Measurements from ENCODE around the gene BAZ2B. TPM values are rescaled to one million over a fixed set of nuclear protein-coding genes. Genes with fewer than 3 reads are reported as not detected.
"Not testable (repeated sequence)": the region's sequence is repeated elsewhere in the genome, so short reads cannot be mapped to it uniquely, and the experiment has no call there.

Gene BAZ2B
- polyA plus RNA-seq, 4 donors, result 56.8 to 87.7 (median 84.1) TPM

DNA sequence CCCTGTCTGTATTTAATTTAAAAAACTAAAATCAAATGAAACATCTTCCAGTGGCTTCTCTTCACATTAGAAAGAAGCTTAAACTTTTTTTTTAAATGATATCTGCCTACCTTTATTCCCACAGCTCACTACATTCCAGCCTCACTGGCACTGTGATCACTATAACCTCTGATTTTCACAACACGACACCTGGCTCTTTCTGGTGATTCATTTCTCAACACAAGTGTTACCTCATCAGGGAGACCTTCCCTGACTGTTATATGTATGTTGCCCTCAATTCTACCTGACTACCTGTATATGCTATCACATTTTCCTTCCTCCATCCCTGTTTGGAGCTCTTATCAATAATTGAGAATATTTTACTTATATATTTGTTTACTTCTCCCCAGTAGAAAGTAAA is 76.6 kb downstream of the BAZ2B start:
- no peak for DNase-seq (ENCODE audit: low read depth in 4 of 4, low spot score in 2 of 4)

DNA sequence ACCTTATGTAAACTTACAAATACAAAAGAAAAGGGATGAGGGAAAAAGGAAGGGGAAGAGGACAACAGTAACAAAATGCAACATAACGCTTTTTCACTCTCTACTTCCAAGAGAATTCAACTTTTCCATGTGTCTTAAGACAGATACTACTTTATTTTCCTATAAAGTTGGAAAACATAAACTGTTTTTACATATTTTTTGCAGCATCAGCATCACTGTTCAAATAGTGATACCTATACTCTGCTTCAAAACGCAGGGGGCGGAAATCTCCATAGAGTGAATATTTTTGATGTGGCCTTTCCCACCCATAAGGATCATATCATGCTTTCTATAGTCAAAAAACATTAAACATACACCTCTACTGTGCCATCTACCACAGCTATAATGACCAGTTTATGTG is 77.5 kb downstream of the BAZ2B start:
- DNase-seq (ENCODE audit: low read depth in 4 of 4, low spot score in 2 of 4), result no peak

DNA sequence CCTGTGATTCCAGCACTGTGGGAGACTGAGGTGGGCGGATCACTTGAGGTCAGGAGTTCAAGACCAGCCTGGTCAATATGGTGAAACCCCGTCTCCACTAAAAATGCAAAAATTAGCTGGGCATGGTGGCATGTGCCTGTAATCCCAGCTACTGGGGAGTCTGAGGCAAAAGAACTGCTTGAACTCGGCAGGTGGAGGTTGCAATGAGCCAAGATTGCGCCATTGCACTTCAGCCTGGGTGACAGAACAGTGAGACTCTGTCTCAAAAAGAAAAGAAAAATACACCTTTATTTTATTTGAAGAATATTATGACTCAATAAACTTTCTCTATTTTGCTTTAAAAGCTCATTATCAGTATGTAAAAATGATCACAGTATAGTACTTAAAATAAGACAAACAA is 81.1 kb downstream of the BAZ2B start:
- DNase-seq (ENCODE audit: low read depth in 4 of 4, low spot score in 2 of 4), result not testable (repeated sequence)

DNA sequence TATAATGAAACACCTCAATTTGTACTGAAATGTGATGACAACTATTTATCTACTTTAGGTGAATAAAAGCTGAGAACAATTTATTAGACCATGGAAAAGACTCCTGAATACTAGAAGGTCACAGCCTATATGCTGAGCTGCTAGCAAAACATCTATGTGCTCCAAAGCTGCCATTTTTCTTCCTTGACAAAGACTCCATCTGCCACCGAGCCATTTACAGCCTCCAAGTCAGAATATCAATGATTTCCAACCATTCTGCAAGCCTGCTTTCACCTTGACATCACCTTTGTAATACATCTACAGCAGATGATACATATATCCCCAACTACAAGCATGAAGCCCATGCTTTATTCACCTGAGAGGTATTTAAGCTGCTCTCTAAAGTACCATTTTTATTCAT is 84.9 kb downstream of the BAZ2B start:
- no peak for DNase-seq (ENCODE audit: low read depth in 4 of 4, low spot score in 2 of 4)

DNA sequence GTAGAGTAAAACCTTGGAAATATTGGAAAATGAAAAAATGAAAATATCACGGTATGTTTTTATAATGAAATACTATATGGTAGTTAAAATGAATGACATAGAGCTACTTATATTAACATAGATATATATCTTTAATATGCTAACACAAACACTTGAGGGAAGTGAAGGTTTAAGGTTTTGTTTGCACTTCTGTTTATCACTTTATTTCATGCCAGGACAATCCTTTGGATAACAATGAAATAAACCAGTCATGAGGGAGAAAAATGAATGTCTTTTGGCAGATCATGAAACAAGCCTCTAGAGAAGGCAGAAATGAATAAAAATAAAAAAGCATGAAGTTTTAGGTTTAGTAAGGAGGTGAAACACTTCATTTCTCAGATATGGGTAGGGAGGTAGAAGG is 89.9 kb downstream of the BAZ2B start:
- DNase-seq (ENCODE audit: low read depth in 4 of 4, low spot score in 2 of 4), result no peak

DNA sequence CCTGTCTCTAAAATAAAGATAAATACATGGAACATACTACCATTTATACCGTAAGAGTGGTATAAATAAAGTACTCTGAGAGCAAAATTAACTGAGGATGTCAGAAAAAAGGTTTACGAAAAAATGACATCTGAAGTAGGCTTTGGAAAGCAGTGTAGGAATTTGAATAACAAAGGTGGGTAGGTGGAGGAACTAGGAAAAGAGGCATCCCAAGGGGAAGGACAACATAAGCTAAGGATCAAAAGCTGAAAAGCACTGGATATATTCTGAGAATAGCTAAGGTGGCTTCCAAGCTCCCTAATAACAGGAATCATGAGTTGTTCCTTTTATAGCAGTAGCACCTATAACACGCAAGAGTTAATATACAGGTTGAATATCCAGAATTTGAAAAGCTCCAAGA is 91.3 kb downstream of the BAZ2B start:
- no peak for DNase-seq (ENCODE audit: low read depth in 4 of 4, low spot score in 2 of 4)

DNA sequence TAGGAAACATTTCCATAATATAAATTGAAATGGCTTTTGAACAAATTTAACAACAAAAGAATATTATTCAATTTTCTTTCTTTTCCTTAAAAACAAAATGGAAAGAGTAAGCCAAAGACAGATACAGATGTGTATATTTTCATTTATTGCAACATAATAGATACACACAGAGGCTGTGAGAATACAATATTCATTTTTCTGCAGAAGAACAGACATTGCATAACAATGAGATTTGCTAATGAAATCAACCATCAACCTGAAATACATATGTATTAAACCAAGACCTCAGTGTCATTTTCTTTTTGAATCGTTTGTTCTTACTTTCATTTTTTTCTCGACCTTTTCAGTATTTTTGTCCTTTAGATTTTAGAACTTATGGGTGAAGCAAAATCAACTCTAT is 95.1 kb downstream of the BAZ2B start:
- DNase-seq (ENCODE audit: low read depth in 4 of 4, low spot score in 2 of 4), result no peak

DNA sequence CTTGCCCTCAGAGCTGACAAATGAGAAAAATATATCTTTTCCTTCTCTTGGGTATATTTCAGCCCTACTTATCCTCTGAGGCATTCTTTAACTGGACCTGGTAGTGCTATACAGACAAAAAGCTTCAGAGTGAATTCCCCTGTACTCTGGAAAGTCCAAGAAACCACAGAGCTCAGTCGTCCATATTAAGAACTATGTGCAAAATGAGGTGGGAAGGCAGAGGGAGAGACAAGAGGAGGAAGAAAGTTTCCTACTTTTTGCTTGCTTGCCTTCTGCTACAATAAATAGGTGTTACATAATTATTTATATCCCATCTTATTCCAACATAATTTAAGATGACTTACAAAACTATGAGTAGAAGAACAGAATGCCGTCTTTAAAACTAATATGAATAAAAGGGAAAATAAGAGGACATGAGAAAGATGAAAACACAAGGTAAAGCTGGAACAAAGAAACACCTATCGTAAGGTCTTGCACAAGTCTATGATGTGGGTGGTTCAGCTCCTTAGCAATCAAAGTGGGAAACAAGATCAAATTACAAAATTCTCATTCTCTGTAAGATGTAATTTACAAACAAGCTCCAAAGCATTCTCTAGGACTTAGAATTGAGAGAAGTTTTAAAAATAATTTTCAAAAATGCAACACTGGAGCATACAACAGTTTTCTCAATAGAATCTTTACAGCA is 97.9 kb downstream of the BAZ2B start:
- no peak for DNase-seq (ENCODE audit: low read depth in 4 of 4, low spot score in 2 of 4)

DNA sequence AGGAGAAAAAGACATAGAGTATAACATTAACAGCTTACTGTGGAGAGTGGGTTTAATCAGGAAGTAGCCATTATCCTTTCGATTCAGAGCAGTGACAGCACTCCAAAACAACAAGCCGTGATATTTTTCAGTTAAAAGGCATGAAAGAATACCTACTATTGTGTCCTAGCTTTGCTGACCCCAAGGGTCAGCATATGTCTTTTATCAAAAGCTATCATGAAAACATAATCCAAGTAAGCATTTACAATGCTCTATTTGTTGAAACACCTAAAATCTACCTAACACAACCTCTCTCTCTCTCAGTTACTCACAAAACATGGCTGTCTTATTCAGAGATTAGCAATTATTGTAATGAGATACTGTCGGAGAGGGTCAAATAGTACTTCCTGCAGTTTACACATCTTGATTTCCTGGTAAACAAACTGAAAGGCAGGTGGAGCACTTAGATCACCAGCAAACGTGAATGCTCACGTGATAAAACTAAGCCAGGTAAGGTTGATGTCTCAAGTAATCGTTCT is 100.0 kb downstream of the BAZ2B start:
- DNase-seq (ENCODE audit: low read depth in 4 of 4, low spot score in 2 of 4), result peak; percentile 26 to 59 (median 36)

DNA sequence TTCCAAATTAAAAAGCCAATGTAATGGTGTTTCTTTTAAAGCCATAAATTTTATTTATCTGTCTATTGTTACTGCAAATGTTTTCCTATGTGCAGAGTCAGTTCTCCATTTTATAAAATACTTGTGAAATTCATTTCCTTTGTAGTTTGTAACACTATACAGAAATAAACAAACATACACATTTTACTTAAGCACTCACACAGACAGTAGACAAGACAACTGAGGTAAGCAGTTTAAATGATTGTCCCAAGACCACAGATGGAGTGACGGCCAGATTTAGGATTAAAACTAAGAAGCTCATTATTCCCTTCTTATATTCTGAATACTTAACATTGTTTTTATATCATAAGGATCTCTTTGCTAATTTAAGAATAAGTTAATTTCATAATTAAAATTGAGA is 100.9 kb downstream of the BAZ2B start:
- no peak for DNase-seq (ENCODE audit: low read depth in 4 of 4, low spot score in 2 of 4)

DNA sequence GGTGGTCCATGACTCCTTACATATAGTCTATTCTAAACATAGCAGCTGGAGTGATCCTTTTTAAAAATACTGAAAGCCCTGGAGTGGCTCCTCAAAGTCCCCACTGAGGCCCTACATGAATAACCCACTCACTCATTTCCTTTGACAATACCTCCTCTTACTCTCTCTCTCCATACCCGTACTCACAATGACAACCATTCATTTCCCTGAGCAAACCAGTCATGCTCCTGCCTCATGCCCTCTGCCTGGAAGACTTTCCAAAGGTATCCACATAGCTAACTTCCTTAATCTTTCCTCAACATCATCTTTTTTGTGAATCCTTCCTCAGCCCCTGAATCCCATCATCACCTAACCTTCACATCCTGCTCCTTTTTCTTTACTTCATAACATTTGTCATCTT is 102.6 kb downstream of the BAZ2B start:
- DNase-seq (ENCODE audit: low read depth in 4 of 4, low spot score in 2 of 4), result no peak

DNA sequence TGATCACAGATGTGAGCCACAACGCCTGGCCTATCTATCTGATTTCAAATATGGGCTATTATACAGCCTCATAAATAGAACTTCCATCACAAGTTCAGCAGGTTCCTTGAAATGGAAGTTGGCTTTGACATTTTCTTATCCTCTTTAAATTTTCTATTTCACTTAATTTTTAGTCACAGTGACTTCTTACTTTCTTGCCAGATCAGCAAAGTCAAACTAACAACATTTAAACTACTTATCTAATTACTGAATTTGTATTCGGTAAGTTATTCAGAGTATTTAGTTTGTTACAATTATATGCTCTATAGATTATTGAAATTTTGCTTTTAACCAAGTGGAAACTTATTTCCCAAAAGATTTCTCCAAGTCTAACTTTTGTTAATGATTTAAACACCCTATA is 108.2 kb downstream of the BAZ2B start:
- DNase-seq (ENCODE audit: low read depth in 4 of 4, low spot score in 2 of 4), result no peak

DNA sequence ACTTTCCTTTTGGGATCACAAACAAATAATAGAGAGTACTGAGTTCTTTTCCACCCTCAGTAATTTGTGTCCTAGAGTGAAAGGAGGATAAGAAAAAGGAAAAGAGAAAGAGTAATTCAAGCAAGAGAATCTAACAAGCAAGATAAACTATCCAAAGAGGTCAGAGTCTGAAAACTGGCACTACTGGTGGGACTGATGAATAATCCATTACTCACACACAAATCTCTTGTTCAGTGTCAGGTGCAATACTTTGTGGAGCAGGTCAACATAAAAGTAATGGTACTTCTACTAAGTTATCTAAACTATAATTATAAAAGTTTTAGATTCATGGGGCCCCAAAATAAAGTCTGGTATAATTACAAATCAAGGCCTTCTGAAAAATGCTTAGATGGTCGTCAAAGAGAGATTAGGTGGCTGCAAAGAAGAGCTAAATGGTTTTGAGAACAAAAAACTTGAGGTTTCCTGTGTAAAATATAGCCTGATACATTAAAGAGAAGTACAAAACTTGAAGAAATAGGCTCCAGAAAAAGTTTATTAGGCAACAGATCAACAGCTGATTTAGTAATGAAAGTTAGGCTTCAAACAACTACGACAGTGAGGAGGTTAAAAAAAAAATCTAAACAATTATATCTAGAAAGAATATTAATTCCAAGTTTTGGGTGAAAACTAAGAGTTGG is 109.4 kb downstream of the BAZ2B start:
- DNase-seq (ENCODE audit: low read depth in 4 of 4, low spot score in 2 of 4), result no peak

DNA sequence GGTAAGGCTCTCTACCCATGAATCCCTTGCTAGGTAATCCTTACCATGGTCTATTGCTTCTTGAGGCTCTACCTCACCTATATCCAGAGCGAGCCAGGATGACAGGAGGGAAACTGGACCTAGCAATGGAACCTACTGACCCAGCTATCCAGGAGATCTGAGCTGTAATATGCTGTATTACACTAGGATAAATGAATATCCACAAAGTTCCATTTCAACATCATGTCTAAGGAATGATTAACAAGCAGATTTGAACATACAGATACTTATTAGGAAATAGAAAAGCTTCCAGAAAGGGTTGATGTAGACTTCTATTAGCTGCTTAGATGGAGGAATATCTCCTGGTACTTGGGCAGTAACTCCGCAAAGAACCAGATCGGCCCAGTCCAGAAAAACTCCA is 110.1 kb downstream of the BAZ2B start:
- no peak for DNase-seq (ENCODE audit: low read depth in 4 of 4, low spot score in 2 of 4)

DNA sequence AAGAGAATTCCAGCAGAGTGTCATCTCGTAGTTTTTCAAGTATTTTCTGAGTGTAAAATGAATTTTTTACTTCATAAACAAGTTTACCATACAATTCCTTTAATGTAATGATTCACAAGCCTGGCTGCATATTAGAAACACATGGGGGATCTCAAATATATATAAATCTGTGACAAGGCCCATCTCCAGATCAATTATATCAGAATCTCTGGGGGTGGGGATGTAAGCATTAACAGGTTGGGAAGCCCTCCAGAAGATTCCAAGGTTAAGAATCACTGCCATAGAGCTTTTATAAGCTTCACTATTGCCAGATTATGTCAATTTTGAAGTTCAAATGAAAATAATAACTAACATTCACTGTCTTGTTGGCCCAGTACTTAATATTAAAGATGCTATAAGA is 111.2 kb downstream of the BAZ2B start:
- no peak for DNase-seq (ENCODE audit: low read depth in 4 of 4, low spot score in 2 of 4)

DNA sequence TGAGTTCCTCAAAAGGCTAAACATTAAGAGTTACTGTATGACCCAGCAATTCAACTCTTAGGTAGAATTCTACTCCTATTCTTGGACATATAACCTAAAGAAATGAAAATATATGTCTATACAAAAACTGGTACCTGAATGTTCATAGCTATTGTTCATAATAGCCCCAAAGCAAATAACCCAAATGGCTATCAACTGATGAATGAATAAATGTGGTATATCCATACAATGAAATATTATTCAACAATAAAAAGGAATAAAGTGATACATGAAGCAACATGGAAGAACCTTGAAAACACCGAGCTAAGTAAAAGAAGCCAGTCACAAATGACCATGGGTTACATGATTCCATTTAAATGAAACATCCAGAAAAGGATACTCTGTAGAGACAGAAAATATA is 114.6 kb downstream of the BAZ2B start:
- no peak for DNase-seq (ENCODE audit: low read depth in 4 of 4, low spot score in 2 of 4)

DNA sequence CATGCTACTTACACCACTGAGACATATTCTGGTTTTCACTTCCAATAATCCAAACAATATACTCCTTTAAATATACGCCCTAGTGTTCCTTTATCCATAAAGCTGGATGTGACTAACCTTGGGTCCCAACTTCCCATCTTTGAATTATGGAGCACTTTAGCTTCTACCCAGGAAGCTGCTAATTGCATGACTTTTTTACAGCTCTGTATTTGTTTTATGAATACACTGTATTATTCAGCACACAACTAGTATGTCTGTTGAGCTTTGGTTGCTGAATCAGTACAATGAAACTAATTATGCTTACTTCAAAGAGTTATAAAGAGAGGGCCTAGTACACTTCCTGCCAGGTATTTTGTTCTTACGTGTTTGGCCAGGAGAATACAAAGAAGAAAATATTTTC is 118.5 kb downstream of the BAZ2B start:
- no peak for DNase-seq (ENCODE audit: low read depth in 4 of 4, low spot score in 2 of 4)

DNA sequence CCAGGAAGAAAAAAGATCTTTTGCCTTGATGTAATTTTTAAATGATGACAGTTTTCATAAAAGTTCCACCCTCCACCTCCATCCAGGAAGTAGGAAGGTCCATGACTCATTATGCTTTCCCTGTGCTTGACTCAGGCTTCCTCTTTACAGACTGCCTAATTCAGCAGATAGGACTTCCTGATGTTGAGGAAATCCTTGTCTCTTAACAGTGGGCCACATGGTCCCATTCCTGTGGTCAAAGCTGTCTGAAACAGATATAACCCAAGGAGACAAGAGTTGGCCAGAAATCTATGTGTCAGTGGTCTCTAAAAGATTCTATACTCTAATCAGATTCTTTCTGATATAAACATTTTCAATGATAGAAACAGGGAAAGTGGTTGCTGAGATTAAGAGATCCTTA is 119.1 kb downstream of the BAZ2B start:
- no peak for DNase-seq (ENCODE audit: low read depth in 4 of 4, low spot score in 2 of 4)

DNA sequence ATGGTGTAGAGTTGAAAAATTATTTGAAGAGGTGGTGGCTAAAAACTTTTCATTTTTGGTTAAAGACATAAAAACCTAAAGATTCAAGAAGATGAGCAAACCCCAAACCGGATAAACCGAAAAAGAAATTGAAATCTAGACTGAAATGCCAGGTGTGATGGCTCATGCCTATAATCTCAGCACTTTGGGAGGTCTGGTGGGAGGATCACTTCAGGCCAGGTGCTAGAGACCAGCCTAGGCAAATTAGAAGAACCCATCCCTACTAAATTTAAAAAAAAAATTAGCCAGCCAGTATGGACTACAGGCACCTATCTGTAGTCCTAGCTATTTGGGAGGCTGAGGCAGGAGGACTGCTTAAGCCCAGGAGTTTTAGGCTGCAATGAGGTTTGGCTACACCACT is 126.9 kb downstream of the BAZ2B start:
- DNase-seq (ENCODE audit: low read depth in 4 of 4, low spot score in 2 of 4), result no peak

DNA sequence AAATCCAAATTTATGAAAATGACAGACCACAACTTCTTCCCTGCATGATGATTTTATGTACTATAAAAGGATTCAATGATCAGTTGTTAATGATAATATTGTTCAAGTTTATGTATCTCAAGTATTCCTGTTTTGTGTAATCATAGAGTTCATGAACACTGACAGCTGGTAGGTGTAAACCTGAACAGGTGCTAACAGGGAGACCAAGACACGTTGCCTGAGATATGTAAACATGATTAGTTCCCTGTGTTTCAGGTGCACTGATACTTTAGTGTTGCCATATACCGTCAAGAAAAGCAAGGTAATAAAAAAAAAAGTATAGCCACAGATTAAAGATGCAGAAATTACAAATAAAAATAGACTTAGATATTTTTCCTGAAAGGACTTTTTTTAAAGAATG is 131.8 kb downstream of the BAZ2B start:
- no peak for DNase-seq (ENCODE audit: low read depth in 4 of 4, low spot score in 2 of 4)

DNA sequence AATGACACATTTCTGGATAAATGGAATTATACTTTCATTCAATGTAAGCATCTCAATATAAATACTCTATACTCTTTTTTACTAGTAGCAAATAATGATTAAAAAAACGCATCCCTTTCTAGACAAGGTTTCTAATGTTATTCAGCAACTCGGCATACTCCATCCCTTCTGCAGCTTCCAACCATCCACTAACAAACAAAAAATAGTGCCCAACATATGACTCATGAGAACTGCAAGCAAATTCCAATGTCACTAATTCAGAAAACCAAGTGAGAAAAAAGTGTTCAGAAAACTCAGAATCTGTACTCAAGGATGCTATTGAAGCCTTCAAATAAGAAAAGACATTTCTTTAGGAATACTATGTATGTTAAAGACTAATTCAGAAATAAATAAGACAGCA is 140.0 kb downstream of the BAZ2B start:
- DNase-seq (ENCODE audit: low read depth in 4 of 4, low spot score in 2 of 4), result no peak

DNA sequence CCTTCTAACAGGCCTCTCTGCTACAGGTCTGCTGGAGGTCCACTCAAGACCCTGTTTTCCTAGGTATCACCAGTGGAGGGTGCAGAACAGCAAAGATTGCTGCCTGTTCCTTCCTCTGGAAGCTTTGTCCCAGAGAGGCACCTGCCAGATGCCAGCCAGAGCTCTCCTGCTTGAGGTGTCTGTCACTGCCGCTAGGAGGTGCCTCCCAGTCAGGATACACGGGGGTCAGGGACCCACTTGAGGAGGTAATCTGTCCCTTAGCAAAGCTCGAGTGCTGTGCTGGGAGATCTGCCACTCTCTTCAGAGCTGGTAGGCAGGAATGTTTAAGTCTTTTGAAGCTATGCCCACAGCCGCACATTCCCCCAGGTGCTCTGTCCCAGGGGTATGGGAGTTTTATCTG is 140.6 kb downstream of the BAZ2B start:
- DNase-seq (ENCODE audit: low read depth in 4 of 4, low spot score in 2 of 4), result no peak
